Measurements from ENCODE around the gene SYT17.

SYT17 gene

DNA sequence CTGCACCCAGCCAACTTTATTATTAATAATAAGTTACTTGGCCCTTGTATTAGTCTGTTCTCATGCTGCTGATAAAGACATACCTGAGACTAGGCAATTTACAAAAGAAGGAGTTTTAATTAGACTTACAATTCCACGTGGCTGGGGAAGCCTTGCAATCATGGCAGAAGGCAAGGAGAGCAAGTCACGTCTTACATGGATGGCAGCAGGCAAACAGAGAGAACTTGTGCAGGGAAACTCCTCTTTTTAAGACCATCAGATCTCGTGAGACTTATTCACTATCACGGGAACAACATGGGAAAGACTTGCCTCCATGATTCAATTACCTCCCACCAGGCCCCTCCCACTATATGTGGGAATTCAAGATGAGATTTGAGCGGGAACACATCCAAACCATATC lies 47.7 kb downstream of the SYT17 start:
- DNase-seq (ENCODE audit: low read depth in 3 of 3) = no peak

DNA sequence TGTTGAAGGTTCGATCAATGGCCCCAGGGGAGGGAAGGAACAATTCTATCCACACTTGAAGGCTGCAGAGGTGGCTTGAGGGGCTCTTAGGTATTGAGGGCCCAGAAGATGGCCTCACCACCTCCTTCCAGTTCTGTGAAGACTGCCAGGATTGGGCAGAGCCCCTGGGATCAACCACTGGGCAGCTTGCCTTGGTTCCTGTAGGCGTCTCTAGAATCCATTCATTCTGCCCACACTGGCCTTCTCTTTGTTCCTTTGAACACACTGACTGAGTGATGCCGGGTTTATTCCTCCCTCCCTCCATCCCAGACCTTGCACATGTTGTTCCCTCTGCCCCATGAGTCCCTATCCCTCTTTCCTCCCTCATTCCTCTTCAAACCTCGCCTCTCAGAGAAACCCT lies 50.5 kb downstream of the SYT17 start:
- DNase-seq (ENCODE audit: low read depth in 3 of 3) = no peak

DNA sequence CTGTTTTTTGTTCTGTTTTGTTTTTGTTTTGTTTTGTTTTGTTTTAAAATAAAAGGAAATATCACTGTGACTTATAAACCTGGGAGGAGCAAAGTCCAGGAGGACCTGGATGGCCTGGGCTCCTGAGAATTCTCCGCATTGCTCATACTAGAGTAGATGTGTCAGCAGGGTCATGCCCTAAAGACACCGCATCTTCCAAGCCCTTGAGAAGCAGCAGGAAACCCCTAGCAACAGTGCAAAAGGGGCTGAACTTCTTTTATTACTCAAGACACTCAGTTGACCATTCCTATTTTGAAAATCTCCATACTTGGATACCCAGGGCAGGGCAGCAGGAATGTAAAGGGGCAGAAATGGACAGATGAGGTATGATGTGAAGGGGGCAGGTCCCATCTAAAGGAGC lies 51.8 kb downstream of the SYT17 start:
- no peak for DNase-seq (ENCODE audit: low read depth in 3 of 3)

DNA sequence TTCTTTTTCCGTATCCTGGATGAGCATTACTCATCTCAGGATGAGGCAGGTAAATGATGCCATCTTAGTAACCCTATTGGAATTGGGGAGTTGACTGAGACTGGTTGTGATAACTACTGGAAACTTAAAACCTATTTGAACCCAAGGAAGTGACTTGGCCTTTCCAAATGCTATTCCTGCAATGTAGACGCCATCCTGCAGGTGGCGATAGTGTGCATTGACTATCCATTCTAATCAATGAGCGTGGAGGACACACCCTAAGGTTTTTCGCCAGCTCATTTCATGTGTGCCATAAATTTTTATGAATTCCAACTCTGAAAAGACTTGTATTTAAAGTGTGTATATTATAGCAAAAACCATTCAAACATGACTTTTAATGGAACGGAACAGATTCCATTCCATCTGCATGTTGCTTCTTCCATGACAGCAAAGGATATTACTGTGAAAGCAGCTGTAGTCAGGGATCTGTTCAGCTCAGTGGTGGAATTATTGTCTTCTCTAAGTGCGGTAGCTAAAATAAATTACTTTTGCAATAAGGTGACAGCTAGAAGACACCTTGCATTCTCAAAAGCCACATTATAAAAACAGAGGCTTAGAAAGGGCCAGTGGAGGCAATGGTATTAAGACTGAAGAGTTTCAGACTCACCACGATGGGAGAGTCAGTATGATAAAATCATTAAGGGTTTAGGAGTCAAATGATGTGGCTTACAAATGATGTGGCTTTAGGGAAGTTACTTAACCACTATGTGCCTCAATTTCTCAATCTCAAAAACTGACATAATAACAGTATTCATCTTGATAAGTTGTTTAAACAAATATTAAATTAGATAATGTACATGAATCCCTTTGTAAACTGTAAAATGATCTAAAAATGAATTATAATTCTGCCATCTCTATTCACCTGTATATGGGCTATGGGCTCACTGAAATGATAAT lies 55.5 kb downstream of the SYT17 start:
- DNase-seq (ENCODE audit: low read depth in 3 of 3) = no peak

DNA sequence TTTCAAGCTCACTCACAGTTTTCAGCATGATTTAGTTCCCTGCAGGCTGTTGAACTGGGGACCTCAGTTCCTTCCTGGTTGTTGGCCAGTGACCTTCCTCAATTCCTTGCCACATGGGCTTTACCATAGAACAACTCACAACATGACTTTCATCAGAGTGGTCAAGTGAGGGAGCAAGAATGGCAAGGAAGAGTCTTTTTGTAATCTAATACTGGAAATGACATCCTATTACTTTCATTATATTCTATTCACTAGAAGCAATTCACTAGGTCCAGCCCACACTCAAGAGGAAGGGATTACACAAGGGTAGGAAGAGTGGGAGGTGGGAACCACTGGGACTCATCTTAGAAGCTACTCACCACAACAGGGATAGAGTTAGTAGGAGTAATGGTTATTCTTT lies 57.6 kb downstream of the SYT17 start:
- no peak for DNase-seq (ENCODE audit: low read depth in 3 of 3)

DNA sequence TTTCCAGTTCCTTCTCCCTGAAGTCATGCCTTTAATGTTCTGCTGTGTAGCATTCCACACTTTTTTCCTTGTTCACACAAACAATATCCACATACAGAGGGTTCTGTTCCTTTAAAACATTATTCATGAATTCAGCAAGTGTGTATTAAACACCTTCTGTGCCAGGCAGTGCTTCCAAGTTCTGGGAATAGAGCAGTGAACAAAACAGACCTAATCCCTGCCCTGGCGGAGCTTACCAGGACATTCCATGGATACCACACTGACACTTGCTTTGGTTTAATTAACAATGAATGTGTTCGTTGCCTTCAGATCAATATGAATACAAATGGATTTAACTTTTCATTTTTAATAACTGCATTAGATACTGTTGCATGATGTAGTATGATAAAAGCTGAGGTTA lies 59.6 kb downstream of the SYT17 start:
- no peak for DNase-seq (ENCODE audit: low read depth in 3 of 3)

DNA sequence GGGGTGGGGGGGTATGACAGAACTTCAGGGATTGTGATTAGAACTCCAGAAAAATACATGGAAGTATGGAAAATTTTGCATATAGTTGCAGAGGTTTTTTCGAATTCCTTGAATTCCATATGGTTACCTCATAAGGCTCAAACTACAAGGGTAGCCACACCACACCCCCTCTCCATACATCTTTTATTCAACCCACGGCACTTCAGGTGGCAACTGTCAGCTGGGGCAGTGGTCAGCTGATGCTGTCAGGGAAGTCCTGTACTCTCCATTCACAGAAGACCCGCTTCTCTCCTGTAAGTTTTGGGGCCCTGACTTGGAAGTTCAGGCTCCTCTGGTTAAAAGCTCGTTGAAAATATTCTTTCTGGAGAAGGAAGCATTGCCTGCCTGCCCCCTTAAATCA lies 60.0 kb downstream of the SYT17 start:
- DNase-seq (ENCODE audit: low read depth in 3 of 3) = no peak

DNA sequence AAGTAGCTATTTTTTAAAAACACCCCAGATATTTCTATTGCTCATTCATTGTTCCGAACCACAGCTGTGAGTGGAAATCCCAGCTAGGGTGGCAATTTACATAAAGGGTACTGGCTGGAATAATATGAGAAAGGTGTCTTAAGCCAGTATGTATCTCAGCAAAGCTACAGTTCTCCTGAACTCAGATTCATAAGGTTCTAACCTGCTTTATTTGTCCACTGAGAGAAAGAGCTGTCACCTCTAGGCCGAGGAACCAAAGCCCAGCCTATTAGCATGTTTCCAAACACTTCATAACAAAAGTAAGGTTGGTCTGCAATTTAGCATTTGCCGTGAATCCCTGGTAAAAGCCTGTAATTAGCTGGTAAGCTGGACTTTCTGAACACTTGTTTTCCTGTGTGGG lies 60.5 kb downstream of the SYT17 start:
- DNase-seq (ENCODE audit: low read depth in 3 of 3) = no peak

DNA sequence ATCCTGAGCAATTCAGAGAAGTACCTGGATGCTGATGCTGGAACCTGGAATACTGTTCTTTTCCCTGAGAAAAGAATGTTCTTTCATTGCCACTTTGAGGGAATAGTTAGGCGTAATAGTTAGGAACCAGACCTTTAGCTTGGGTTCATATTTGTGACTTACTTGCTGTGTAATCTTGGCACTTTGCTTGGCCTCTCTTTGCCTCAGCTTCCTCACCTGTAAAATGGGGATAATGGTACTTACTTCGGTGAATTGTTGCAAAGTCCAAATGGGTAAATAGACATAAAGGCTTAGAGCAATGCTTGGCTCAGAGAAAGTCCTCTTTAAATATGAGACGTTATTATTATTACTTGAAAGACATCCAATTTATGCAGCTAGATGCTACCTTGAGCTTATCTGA lies 62.5 kb downstream of the SYT17 start:
- no peak for DNase-seq (ENCODE audit: low read depth in 3 of 3)

DNA sequence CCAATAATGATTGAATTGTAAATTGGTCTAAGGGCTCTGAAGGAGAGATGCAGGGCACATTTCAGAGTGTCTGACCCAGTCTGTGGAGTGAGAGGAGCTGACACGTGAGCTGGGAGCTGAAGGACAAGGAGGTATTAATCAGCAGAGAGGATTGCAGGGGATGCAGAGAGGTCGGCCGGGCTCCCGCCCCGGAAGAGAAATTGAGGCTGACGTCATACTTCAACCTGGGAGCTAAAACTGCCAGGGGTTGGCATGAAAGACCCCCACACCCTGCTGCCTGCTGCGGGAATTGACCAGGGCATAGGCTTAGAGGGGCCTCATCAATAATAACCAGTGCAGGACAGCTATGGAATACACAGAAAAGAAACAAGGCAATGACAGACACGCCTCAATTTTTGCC lies 63.8 kb downstream of the SYT17 start:
- DNase-seq (ENCODE audit: low read depth in 3 of 3) = no peak

DNA sequence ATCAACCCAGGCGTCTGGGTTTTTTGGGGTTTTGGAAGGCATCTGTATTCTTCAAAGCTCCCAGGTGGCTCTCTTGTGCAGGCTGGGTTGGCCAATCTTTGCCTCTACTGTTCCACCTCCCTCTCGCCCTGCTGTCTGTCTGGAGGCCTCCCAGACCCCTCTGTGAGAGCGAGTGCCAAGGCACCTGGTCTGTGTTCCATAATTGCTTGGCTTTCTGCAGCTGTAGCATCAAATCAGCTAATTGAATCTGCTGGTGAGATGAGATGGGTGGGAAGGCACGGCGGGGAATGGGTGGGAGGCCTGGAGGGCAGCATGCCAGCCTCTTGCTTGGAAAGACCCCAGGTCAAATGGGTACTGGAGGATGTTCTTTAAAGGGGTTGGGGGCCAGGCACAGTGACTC lies 64.9 kb downstream of the SYT17 start:
- DNase-seq (ENCODE audit: low read depth in 3 of 3) = no peak

DNA sequence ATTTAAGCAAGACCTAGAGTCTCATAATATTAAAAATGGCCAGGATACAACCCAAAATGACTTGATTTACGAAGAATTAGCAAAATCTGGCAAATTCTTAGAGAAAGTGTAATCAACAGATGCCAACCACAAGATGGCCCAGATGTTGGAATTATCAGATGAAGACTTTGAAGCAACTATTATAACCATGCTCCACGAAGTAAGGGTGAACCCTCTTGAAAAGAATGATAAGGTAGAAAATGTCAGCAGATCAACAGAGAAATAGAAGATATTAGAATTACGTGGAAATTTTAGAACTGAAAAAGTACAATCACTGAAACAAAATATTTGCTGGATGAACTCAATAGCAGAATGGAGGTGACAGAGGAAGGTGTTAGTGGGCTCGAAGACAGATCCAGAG lies 67.4 kb downstream of the SYT17 start:
- no peak for DNase-seq (ENCODE audit: low read depth in 3 of 3)

DNA sequence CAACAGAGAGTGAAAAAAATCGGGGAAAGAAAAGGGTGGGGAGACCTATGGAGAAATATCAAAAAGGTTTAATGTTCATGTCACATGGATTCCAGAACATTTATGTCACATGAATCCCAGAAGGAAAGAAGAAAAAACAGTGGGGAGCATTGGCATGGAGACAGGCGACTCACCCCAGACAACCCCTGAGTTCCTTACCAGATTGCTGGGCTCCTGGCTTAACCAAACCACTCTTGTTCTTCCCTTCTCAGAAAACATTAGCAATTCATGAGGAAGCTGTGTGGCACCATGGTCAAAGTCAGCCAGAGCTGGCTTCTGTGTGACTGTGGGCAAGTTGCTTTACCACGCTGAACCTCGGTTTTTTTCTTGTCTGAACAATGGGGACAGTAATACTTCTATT lies 67.8 kb downstream of the SYT17 start:
- no peak for DNase-seq (ENCODE audit: low read depth in 3 of 3)

DNA sequence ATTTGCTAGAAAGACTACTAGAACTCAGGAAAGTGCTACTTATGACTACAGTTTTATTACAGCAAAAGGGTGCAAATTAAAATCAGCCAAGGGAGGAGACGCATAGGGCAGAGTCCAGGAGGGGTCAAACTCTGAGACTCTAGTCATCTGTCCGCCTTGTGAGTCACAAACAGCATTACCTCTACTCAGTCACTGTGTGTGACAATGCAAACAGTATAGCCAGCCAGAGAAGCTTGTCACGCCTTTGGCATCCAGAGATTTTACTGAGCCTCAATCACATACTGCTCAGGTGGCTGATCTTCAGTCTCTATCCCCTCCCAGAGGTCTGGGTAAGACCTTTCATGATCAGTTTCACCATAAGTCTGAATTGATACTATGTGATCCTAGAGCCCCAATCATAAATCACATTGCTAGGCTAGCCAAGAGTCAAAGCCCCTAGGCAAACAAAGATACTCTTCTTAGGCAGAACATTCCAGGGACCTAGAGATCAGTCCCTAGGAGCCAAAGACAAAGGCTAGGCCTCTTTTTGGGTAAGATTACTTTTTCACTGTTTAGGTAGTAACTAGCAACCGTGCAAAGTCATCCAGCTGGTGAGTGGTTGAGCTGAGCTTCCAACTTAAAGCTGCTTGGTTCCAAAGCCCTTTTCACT lies 68.6 kb downstream of the SYT17 start:
- no peak for DNase-seq (ENCODE audit: low read depth in 3 of 3)

DNA sequence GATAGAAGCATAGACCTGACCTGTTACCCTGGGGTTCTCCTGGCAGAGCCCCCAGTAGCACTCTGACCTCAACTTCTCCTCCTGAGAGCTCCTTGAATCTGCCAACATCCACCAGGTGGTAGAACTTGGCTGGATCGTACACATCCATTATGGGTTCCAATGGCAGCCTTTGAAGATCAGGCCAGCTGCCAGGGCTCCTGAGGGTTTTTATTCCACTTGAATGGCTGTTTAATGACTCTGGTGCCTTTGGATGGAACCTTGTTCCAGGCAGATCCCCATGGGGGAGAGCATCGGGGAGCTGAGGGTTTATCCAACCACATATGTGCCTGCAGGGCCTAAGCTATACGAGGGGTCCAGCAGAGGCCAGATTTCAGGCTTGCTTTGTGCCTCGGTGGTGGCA lies 70.4 kb downstream of the SYT17 start:
- DNase-seq (ENCODE audit: low read depth in 3 of 3) = no peak

DNA sequence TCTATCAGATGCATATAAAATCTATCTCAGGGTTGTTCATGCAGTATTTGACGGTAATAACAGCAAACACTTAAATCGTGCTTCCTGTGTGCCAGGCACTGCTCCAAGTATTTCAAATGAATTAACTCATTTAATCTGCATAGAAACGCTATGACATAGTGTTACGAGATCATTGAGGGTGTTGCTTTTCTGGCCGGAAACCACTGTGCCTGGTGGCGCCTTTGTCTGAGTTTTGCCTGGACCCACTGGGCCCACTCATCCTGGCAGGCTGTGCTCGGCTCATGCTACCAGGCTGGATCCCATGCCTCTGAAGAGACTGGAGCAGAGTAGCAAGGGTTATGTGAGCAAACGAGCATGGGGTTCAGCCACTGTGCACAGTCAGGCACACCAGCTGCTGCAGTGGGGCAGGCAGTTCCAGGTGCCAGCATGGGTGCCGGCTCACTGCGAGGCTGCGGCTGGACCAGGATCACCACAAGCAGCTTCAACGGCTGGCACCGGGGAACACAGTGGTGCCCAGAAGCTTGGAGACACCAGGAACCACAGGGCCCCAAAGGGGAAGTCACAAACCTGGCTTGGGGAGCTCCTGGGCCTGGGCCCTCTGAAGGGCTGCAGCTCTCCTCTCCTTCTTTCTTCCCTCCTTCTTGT lies 71.6 kb downstream of the SYT17 start:
- no peak for DNase-seq (ENCODE audit: low read depth in 3 of 3)

DNA sequence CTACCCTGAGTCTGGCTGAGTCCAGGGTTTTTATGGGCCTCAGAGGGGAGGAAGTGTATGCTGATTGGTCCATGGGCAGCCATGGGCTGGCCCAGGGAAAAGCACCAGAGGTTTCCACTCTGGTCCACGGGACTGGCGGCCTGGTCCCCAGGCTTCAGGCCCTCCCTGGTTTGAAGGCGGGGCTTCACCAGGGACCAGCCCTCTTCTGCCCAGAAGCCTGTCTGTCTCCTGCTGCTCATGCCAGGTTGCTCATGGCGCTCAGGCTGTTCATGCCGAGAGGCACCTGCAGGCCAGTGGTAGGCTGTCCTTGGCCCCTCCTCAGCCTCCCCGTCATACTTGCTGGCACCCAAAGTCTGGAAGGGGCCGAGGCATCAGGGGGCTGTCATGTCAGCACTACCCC lies 72.5 kb downstream of the SYT17 start:
- no peak for DNase-seq (ENCODE audit: low read depth in 3 of 3)

DNA sequence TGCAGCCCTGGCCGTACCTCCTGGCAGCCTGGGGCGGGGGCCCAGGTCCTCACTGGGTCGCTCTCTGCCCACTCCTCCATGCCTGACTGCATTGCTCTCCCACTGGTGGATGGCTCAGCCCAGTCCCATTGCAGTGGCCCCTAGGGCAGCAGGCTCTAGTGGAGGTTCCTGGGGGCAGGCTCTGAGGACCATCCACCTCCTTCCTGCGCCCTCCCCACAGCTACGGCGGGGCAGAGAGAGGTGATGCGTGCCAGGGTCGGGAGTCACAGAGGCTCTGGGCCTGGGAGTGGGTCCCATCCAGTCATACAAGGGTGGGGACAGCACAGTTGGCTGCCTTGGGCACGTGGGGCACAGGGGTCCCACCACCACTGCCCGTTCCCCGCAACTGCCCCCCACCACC lies 73.5 kb downstream of the SYT17 start:
- no peak for DNase-seq (ENCODE audit: low read depth in 3 of 3)

DNA sequence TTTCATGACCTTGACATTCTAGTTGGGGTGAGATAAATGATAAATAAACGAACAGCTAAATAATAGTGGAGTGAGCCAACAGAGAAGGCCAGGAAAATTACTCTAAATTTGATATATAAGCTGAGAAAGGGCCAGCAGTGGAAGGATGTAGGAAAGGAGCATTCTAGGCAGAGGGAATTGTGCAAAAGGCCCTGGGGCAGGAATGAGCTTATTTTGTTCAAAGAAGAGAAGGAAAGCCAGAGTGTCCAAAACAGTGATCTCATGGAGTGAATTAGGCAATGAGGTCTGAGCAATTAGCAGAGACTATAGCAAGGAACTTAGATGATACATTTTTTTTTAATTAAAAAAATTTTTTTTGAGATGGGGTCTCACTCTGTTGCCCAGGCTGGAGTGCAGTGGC lies 74.1 kb downstream of the SYT17 start:
- no peak for DNase-seq (ENCODE audit: low read depth in 3 of 3)

DNA sequence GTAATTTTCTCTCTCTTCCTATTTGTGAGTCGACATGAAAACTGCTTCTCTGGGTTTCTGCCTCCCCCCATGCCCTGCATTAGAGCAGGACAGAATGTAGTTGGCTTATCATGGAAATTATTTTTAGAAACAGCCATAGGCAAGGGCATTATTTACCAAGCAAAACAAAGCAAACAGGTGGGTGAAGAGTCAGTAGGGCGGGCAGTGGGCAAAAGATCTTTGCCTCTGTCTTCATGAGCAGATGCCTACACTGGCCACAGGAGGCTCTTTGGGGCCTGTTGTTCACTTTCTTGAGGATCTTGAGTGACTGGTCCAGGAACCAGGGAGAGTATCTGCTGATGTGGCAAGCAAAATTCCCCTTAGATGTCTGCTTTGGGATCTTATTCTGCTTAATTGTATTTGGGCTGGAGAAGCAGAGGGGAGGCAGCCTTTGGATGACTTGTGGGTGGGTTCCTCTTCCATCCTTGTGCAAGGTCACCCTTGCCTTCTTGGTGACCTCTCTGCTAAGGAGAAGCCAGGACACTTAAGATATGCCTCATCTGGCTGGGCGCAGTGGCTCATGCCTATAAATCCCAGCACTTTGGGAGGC lies 75.0 kb downstream of the SYT17 start:
- no peak for DNase-seq (ENCODE audit: low read depth in 3 of 3)

DNA sequence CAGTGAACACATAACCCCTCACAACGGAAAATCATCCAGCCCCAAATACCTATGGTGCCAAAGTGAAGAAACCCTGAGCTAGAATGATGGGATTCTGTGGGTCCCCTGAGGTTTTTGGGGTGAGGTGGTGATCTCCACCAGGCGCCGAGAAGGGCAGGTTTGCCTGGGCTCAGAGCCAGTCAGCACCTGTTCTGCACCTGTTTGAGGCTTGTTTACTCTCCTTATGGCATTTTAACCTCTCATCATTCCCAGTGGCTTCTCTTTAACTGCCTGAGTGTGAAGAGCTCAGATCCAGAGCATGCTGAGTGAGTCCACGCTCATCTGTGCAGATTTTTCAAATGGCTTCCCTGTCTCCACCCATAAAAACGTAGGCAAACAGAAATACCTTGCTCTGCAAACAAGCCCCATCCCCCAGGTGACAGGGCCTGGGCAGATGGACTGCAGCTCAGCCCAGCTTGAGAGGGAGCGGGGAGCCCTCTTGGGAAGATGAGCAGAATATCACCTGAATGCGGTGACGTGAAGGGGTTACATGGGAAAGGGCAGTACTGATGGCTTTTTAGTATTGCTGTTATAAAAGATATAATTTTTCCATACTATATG lies 77.4 kb downstream of the SYT17 start:
- no peak for DNase-seq (ENCODE audit: low read depth in 3 of 3)

DNA sequence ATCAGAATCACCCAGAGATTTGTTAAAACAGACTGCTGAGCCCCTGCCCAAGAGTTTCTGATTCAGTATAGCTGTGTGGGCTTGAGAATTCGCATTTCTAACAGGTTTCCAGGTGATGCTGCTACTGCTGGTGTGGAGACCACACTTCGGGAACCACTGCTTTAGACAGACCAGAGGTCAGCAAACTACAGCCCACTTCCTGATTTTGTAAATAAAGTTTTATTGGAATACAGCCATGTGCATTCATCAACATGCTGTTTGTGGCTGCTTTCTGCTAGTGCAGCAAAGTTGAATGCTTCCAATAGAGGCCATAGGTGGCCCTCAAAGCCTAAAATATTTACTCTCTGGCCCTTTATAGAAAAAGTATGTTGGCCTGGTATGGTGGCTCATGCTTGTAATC lies 84.9 kb downstream of the SYT17 start:
- DNase-seq (ENCODE audit: low read depth in 3 of 3) = no peak

Data from stimulated activated CD4-positive, alpha-beta T cell treated with anti-CD3 and anti-CD28 coated beads, TNF-alpha, amount 100 ng/mL, for 4 hours (primary cell).